Skeletal muscle cell (primary cell): ENCODE measurements around the gene LIMCH1.
A peak's percentile ranks its signal among the peaks of the same experiment; 100 is the strongest.
"Not testable (repeated sequence)": the region's sequence is repeated elsewhere in the genome, so short reads cannot be mapped to it uniquely, and the experiment has no call there.

Experiments
- DNase-seq: peaks from one replicate; pipeline ENCODE4 v3.0.0-alpha.2; 2010; ENCODE audit warnings: low read depth
- H3K4me3 ChIP-seq: 2 replicates; pipeline ENCODE4 v1.5.1; 2011; ENCODE audit warnings: low read depth, mild to moderate bottlenecking, control low read depth, low read length, moderate library complexity

LIMCH1 gene

DNA sequence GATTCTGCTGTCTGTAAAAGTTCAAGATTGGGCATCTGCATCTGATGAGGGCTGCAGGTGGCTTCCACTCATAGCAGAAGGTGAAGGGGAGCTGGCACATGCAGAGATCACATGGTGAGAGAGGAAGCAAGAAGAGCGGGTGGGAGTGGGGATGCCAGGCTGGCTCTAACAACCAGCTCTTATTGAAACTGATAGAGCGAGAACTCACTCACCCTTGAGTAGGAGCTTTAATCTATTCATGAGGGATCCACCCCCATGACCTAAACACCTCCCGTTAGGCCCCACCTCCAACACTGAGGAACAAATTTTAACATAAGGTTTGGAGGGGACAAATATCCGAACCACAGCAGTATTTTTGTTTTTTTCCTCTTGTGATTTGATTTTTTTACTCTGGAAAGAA, 164.8 kb downstream of the LIMCH1 start:
- DNase-seq = no peak
- no peak overlapping the region for H3K4me3 ChIP-seq

DNA sequence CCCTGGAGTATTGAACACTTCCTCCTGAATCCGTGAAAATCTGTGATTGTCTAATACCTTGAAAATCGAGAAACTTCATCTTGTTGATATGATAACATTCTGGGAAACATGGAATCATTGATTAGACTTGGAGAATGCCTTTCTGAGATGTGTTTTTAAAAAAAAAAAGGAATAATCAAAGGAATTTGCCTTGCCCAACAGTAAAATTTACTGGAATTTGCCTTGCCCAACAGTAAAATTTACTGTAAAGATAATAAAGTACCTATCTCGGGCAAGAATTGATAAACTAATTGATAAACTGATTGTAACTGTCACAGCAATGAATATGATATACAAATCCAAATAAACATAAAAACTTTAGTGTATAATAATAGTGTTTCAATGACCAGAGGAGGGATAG, 165.8 kb downstream of the LIMCH1 start:
- no peak overlapping the region for H3K4me3 ChIP-seq
- no peak for DNase-seq

DNA sequence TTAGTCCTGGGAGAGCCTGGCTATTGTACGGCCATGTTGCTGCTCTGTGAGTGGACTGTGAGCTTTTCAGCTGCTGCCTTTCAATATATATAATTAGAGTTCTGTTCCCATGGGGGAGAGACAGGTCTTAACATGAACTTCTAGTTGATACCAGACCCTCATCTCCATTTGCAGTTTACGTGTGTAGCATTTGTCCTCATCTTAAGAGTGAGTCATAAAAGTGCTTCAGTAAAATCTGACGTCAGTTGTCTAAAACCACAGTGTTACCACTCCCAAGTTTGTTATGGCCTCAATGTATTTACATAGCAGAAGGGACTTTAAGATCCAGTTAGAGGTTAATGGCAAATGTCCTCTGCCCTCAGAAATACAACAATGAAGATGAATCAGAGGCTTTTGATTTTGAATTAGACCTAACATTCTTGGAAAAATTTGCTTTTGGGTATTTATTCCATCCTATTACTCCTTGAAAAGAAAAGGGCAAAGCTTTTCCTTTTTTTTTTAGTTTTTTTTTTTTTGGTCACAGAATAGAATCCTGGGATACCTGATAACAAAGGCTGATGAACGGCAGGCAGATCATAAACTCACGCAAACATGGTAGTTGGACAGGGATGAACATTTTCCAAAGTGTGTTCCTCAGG, 172.0 kb downstream of the LIMCH1 start:
- H3K4me3 ChIP-seq = no peak overlapping the region
- DNase-seq = peak; percentile 95

DNA sequence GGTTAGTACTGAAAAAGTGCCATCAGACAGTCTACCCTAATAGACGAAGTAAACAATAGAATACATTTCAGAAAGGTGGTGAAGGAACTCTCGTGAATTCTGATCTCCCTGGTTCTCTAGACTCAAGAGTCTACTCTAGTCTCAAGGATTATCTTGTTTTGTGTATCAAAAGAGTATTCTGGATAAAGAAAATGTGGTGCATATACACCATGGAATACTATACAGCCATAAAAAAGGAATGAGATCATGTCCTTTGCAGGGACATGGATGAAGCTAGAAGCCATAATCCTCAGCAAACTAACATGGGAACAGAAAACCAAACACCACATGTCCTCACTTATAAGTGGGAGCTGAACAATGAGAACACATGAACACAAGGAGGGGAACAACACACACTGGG, 173.7 kb downstream of the LIMCH1 start:
- DNase-seq, H3K4me3 ChIP-seq: not testable (repeated sequence)

DNA sequence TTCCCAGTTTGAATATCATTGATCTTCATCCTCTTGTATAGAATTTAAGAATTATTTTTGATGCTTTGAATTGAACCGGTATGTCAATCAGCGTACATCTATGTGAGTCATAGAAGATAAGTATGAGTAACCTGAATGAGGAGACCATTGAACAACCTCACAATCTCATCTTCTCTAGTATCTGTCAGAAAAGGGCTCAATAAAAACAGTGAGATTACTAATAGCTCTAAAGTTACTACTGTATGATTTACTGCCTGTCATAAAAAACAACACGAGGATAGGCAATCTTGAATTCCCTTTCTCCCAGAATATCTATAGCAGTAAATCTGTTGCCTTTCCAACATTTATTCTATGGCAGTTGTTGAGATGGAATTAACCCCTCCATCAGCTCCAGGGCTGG, 174.5 kb downstream of the LIMCH1 start:
- no peak overlapping the region for H3K4me3 ChIP-seq
- no peak for DNase-seq

DNA sequence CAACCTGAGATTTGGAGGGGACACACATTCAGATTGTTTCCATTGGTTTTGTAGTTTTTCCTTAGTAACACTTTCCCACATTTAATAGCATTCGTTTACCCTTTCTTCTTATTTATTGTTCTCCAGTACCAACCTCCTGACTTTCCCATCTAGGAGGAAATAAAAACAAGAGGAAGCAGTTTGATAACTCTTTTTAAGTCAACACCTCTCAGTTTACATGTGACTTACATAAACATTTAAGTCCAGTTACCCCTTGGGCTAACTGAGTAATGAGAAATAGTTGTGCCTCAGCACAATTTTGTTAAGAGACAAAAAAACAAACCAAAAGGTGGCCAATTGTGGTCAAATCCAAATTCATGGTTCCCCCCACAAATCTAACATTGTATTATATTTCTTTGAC, 175.8 kb downstream of the LIMCH1 start:
- DNase-seq = no peak
- H3K4me3 ChIP-seq = no peak overlapping the region

DNA sequence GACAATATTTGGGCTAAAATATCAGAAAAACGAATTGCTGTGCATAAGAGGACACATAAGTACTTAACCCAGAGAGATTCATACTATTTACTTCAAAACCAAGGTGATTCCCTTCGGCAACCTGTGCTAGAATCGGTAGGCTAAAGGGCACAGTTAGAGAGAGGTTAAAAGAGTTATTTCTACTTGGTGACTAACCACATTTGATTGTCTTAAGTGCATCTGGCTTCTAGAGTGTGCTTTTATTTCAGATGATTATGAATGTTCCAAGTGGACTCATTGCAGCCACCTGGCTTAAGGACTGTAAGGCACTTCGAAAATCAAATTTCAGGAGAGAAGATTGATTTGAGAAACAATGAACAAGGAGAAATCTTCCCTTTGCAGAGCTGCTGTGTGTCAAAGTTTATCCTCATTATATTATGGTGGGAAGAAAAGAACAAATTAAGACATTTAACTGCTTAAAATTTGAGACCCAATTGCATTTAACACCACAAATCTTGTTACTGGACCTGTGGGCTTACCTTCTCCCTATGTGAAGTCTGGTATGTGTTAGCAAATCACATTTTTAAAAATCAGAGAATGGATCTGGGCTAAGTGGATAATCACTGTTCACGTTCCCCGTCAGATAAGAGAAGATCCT, 176.5 kb downstream of the LIMCH1 start:
- no peak for DNase-seq
- H3K4me3 ChIP-seq = no peak overlapping the region

DNA sequence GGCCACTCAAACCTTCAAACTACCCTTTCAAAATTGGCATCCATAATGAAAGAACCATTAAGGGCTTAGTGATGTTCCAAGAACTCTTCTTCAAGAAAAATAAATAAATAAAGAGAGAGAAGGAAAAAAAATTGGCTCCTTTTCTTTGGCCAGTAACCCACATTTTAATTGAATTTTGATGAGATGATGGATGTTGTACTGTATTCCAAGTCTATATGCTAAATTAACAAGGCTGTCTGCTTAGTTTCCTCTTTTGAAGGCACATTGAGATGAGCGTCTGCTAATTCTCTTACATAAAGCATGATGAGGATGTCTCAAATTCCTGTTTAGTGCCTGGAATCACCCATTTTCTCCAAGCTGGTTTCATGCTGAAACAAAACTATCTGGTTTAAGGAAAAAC, 177.2 kb downstream of the LIMCH1 start:
- no peak for DNase-seq
- no peak overlapping the region for H3K4me3 ChIP-seq

DNA sequence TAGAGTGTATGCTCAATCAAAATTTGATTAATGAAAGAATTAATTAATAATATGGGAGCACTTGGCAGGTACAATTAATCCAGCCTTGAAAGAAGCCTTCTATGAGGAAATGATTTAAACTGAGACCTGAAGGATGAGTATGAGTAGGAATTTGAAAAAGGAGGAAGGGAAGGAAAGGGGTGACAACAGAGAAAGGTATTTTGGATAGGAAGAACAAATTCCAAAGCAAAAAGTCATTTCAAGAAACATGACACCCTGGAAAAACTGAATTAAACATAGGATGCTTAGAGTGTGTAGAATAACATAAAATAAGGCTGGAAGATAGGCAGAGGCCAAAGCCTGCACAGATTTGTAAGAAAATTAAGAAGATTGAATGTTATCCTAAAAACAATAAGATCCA, 180.9 kb downstream of the LIMCH1 start:
- H3K4me3 ChIP-seq = no peak overlapping the region
- no peak for DNase-seq

DNA sequence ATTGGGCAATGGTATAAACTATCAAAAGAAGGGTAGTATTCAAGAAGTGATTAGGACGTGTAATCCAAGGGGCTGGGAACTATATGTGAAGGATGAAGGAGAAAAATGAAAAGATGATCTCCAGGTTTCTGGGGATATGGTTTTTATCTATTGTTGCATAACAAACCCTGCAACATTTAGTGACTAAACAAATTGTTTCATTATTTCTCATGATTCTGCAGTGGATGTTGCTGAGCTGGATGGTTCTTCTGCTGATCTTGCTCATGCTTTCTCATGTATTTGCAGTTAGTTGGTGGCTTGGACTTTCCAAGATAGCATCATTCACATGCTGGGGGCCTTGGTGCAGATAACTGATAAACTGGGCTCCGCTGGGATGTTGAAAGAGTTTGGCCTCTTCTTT, 181.5 kb downstream of the LIMCH1 start:
- H3K4me3 ChIP-seq = no peak overlapping the region
- DNase-seq = no peak

DNA sequence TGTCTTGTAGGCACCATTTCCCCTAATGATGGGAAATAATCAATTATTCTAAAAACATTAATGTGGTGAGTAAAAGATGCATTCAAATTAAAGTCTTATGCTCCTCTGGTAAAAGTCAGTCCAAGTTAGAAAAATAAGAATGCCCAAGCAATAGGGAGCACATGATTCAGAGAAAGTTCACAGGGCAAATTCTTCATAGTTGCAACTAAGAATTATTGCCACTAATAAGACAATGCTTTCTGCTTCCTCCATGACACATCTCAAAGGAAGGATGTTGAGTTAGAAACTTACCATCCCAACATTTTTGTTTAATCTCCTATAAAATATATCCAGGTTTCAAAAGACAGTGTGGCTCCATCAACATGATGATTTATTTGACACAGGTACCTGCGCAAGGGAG, 184.2 kb downstream of the LIMCH1 start:
- no peak for DNase-seq
- H3K4me3 ChIP-seq = no peak overlapping the region

DNA sequence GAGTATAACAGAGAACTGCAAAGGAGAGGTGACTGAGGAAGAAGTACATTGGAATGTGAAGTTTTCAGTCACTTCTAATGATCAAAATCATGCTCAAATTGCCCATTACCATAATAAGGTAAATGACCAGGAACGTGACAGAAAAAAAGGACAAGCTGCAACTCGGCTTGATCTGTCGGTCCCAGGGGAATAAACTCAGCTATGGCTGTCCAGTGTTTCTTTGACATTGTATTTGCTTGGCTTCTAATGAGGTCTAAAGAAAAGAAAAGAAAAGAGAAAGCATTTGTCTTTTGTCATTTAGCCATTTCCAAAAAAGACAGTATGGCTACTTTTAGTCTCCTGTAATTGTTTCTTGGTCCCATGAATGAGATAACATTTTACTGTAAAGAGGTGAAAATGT, 185.3 kb downstream of the LIMCH1 start:
- no peak overlapping the region for H3K4me3 ChIP-seq
- no peak for DNase-seq

DNA sequence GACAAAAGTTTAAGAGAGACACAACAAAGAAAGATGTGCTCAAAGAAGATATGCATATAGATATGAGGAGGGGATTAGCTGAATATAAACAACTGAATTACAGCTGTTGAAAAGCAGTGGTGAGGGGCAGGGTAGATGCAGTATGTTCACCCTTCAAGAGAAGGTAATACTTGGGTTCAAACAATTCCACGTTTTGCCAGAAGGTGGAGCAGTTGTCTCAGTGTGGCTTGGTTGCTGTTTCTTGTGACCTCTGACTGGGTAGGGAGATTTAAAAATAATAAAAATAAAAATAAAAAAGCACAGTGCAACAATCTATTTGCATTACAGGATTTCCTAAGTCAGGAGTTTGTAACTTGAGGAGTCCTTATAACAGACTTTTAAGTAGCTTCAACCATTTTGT, 187.3 kb downstream of the LIMCH1 start:
- DNase-seq = no peak

DNA sequence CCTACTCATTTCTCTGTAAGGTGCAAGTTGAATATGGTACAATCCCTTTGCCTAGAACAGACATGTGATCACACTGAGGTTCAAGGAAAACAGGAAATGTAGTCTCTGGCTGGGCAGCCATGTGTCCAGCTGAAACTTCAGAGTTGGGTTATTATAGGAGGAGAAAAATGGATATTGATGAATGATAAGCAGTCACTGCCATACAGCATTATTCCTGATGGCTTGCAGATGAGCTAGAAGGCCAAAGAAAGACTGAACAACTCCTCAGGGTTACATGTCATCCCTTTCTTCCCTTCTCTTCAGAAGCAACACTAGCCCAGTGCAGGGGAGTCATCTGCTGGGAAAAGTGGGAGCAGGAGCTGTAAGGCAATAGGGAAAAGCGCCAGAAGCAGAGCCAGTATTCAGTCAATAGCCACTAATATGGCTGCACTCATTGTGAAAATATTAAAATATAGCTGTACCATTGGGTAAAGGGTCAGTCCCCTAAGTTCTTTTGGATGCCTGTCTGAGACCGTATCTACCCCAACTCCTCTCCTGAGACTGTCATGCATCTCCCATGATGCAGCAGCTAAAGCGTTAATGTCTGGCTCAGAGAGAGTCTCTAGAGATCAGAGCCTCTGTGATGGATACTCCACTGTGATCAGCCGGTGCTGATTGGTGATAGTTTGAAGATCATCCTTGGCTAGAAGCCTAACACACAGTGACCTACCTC, 190.1 kb downstream of the LIMCH1 start:
- no peak for DNase-seq

More for the DNA sequence above, 187.3 kb downstream of the LIMCH1 start:
- H3K4me3 ChIP-seq = no peak overlapping the region

DNA sequence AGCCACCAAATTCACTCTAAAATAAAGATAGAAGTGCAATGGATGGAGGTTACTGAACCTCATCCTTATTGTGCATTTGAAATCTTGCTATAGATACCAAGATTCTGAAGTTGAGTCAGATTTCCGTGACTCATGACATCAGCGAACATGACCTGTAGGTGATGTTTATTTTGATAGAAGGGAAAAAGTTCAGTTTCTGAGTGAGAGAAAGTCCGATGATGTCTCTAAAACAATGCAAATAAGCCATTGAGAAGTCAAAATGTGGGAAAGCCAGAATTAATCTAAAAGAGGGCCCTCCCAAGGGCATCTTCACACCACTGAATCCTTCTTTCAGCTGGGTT, 190.6 kb downstream of the LIMCH1 start:
- DNase-seq = no peak
- no peak overlapping the region for H3K4me3 ChIP-seq

More for the DNA sequence above, 190.1 kb downstream of the LIMCH1 start:
- H3K4me3 ChIP-seq = no peak overlapping the region

DNA sequence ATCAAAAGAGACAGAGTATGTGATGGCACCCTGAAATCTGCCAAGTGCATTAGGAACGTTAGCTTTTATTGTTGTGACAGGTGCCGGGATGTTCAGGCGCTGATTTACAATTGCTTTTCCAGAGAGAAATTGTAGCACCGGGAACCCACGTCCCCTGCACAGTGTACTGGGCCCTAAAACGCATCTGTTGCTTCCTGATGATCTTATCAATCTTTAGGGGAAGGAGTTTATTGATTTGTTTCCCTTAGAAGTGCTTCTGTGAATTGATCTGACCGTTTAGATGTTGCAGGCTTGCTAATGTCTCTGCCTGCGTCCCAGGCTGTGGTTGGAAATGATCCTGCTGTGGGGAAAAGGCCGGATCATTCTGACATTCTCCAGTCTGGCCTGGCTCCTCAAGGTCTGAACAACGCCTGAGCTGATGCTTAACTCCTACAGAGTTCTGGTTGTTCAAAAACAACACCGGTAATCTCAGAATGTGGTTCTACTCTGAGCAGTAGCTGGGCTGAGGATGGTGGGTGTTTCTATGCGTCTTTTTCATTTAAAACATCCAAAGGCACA, 193.7 kb downstream of the LIMCH1 start:
- H3K4me3 ChIP-seq = no peak overlapping the region
- no peak for DNase-seq

DNA sequence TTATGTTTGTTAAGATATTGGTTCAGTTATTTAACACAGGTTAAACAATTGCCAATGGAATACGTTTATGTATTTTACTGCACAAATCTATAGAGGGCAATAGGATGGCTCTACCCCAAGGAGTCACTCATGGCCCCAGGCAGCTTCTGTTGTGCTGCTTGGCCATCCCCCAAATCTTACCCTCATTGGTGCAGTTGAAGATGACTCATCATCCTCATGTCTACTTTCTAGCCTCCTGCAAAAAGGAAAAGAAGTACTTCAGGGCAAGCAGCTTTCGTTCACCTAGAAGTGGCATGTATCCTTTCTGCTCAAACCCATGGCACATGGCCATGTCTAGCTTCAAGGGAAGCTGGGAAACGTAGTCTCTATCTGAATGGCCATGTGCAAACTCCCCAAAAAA, 196.4 kb downstream of the LIMCH1 start:
- DNase-seq = no peak
- H3K4me3 ChIP-seq = no peak overlapping the region

DNA sequence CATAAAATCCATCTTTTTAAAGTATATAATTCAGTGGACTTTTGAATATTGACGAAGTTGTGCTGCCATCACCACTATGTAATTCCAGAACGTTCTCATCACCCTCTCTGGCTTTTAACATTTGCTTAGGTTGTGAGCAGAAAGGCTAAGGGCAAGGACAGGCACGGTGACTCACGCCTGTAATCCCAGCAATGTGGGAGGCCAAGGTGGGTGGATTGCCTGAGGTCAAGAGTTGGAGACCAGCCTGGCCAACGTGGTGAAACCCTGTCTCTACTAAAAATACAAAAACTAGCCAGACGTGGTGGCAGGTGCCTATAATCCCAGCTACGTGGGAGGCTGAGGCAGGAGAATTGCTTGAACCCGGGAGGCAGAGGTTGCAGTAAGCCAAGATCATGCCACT, 199.5 kb downstream of the LIMCH1 start:
- not testable (repeated sequence) for DNase-seq, H3K4me3 ChIP-seq

DNA sequence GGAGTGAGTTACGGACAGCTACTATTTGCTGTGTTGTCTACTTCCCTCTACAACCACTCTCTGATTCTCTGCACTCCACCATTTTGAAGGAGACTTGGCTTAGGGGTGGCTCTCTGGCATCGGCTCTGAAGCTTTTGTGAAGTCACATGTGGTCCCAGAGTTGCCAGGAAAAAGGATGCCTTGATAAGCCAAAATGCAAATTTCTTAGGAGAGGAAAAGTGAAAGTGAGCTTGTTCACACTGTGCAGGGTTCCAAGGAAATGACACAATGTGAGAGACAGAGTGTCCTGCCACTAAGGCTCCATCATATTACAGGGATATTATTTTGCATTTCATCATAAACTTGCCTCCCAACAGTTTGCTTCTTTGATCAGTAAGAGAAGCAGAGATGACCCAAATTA, 203.4 kb downstream of the LIMCH1 start:
- no peak for DNase-seq
- no peak overlapping the region for H3K4me3 ChIP-seq

DNA sequence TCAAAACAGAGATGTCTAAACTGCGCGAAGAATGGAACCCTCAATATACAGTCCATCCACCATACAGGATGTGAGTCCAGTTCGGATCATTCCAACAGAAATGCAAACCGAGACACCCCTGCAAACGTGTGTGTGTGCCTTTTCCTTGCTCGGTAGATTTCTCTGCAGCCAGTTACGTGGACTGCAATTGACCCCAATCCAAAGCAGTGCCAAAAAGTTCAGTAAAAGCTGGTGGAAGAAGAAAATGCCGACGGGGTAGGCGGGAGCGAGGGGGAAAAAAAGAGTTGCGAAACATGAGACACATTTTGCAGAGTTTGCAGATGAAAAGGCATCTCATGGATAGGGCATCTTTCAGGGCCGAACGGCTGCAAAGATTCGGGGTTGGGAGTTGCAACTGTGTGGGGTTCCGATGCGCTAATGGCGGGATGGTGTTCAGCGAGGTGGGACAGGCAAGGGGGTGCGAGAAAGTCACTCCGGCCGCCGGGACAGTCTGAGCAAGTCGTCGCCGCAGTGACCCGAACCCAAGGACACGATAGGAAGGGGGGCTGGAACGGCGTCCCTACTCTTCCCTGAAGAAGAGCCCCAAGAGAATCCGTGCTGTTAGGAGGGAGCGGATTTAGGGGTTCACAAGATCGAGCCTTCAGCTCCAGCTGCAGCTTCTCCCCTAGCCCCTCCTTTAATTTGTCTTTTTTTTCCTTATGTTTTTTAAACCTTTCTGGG, 206.8 kb downstream of the LIMCH1 start:
- DNase-seq = no peak
- H3K4me3 ChIP-seq = no peak overlapping the region
